Measurements from ENCODE around the gene SLPI. TPM values are rescaled to one million over a fixed set of nuclear protein-coding genes. Genes with fewer than 3 reads are reported as not detected.

Gene SLPI
- total RNA-seq, result 10 to 100 TPM in 3 of 4 donors, 1 to 10 TPM in 1; 3.0 to 52.4 (median 39.6) TPM

- H3K4me3 ChIP-seq (replicated peaks in 1 of 3), result no peak within 1 kb of the TSS
- peak within 1 kb of the TSS; percentile 0 to 20 (median 1) for H3K27ac ChIP-seq
- H3K27me3 ChIP-seq, result no peaks in the 10 kb centered on the region
- H3K9me3 ChIP-seq, result no peaks in the 10 kb centered on the region
- H3K36me3 ChIP-seq, result no peaks in the 10 kb centered on the region
- intact Hi-C loops (cut with DNase I), result no loop called here
- DNase-seq, result peak; percentile 40 to 58
- peaks cover 4 to 21% of the 10 kb centered on the region in 2 donors for H3K4me1 ChIP-seq
- WGBS, 2 donors, result 24 to 44% methylated on average over 7 of the region's 7 CpGs
- TF ChIP-seq CTCF (IDR thresholded peaks at IDR 0.05) (no peak), POLR2A (IDR thresholded peaks at IDR 0.05) (no peak)
These were observed at the start of gene SLPI for GRCh38 chr20:45254383-45255262. SLPI (minus strand) TSS chr20:45254564; CDS start chr20:45254543, 21 bp downstream.

DNA sequence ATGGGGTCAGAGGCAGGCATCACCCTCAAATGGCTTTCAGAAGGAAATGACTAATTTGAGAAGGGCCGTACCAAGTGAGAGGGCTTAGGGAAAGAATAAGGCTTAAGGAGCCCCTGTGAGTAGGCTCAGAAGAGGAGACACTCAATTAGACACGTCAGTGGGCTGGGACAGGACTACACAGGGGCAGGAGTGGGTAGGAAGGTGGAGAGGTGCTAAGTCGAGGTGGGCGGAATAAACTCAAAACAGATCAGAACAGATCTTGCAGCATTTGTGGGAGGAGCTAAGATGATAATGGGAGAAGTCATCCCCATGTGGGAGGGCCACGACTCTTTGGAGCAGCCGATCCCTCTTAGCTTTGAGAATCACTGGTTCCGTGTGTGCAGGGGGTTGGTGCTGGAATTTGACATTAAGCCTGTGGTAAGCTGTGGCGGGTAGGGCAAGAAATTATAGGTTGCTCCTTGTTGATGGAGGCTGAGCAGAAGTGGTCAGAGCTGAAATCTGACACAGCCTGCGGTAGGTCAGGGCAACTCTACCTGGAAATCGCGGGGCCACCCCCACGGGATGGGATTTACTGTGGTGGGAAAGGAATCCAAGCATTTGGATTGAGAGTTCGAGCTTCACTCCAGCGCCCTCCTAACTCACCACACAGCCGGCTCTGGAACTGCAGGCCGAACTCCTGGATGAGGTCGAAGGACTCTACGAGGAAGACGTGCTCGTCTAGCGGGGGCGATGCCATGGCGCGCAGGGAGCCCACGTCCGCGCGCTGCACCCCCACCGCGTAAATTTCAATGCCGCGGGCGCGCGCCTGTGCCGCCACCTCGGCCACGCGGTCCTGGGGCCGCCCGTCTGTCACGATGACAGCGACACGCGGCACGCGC is 49.5 kb upstream of the SLPI start:
- Histone ChIP-seq H3K27ac (no peak overlapping the region), H3K9me3 (no peaks in the 10 kb centered on the region), H3K4me1 (peaks cover 3 to 11% of the 10 kb centered on the region in 2 donors), H3K27me3 (no peaks in the 10 kb centered on the region), H3K36me3 (no peaks in the 10 kb centered on the region), H3K4me3 (replicated peaks in 1 of 3) (no peak overlapping the region)
- no peak for DNase-seq
- WGBS, 2 donors, result 54 to 58% methylated on average over 18 to 21 of the region's 47 CpGs
- intact Hi-C loops (cut with DNase I), result no loop called here
- TF ChIP-seq CTCF (IDR thresholded peaks at IDR 0.05) (no peak), POLR2A (IDR thresholded peaks at IDR 0.05) (no peak)

GRCh38 chr20:45301824-45302271 is 47.5 kb upstream of the SLPI start:
- no peak for DNase-seq
- H3K27me3 ChIP-seq, result no peaks in the 10 kb centered on the region
- no peak overlapping the region for H3K4me3 ChIP-seq (replicated peaks in 1 of 3)
- no peak overlapping the region for H3K27ac ChIP-seq
- TF ChIP-seq CTCF (IDR thresholded peaks at IDR 0.05) (no peak), POLR2A (IDR thresholded peaks at IDR 0.05) (no peak)
- H3K36me3 ChIP-seq, result no peaks in the 10 kb centered on the region
- H3K4me1 ChIP-seq, result peaks cover 0 to 6% of the 10 kb centered on the region in 2 donors
- WGBS, 2 donors, result 81 to 84% methylated on average over 5 of the region's 5 CpGs
- H3K9me3 ChIP-seq, result no peaks in the 10 kb centered on the region
- intact Hi-C loops (cut with DNase I), result no loop called here

DNA sequence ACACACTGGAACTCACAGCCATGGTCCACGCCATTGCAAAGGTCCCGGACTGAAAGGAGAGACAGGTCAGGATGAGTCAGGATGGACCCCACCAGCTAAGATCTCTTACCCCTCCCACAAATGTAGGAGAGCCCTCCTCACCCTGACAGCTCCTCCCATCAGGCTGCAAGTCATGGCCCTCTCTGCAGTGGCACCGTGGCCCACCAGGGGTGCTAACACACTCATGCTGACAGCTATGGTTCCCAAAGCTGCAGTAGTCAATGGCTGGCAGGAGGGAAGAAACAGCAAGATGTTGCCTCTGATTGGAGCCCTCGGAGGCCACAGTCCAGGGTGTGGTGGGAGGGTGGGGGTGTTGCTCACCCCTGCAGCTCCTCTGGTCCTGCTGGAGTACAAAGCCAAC is 46.6 kb upstream of the SLPI start:
- TF ChIP-seq POLR2A (IDR thresholded peaks at IDR 0.05) (no peak), CTCF (IDR thresholded peaks at IDR 0.05) (peak in 1 of 6 experiments; percentile 20)
- WGBS, 2 donors, result 30% methylated on average over 3 of the region's 4 CpGs; no CpG with 5 or more reads in 1 of the 2 donors
- H3K27me3 ChIP-seq, result no peaks in the 10 kb centered on the region
- H3K9me3 ChIP-seq, result no peaks in the 10 kb centered on the region
- no peaks in the 10 kb centered on the region for H3K4me1 ChIP-seq
- intact Hi-C loops (cut with DNase I), result no loop called here
- H3K36me3 ChIP-seq, result no peaks in the 10 kb centered on the region
- H3K4me3 ChIP-seq (replicated peaks in 1 of 3), result no peak overlapping the region
- DNase-seq, result no peak
- H3K27ac ChIP-seq, result no peak overlapping the region
